ENCODE data around the gene COQ10B.
"Not testable (repeated sequence)": the region's sequence is repeated elsewhere in the genome, so short reads cannot be mapped to it uniquely, and the experiment has no call there.

The COQ10B gene

GRCh38 chr2:197427986-197428385 is 25.4 kb upstream of the COQ10B start:
- TF ChIP-seq ZC3H10 (CRISPR knock-in tag; IDR thresholded peaks at IDR 0.05) (no peak), PATZ1 (CRISPR knock-in tag; IDR thresholded peaks at IDR 0.05; ENCODE audit: borderline replicate concordance) (no peak), ZFP3 (CRISPR knock-in tag; IDR thresholded peaks at IDR 0.05) (no peak), ZNF70 (CRISPR knock-in tag; IDR thresholded peaks at IDR 0.05) (no peak), OSR1 (CRISPR knock-in tag; IDR thresholded peaks at IDR 0.05) (no peak), PPARA (CRISPR knock-in tag; IDR thresholded peaks at IDR 0.05; ENCODE audit: borderline replicate concordance) (no peak), GLIS3 (CRISPR knock-in tag; IDR thresholded peaks at IDR 0.05) (no peak), BACH2 (CRISPR knock-in tag; IDR thresholded peaks at IDR 0.05; ENCODE audit: borderline replicate concordance) (no peak), ZFP30 (CRISPR knock-in tag; IDR thresholded peaks at IDR 0.05) (no peak), ZNF8 (CRISPR knock-in tag; IDR thresholded peaks at IDR 0.05) (no peak), ESRRG (CRISPR knock-in tag; IDR thresholded peaks at IDR 0.05) (no peak), CSDC2 (CRISPR knock-in tag; IDR thresholded peaks at IDR 0.05) (no peak), TCF4 (CRISPR knock-in tag; IDR thresholded peaks at IDR 0.05; ENCODE audit: borderline replicate concordance) (no peak), ISL1 (CRISPR knock-in tag; IDR thresholded peaks at IDR 0.05) (no peak), ZNF565 (CRISPR knock-in tag; conservative IDR thresholded peaks at IDR 0.05; ENCODE audit: low read depth) (no peak), ARNTL (CRISPR knock-in tag; IDR thresholded peaks at IDR 0.05; ENCODE audit: borderline replicate concordance, low read depth) (no peak)
- TF ChIP-seq, protein P1, sequence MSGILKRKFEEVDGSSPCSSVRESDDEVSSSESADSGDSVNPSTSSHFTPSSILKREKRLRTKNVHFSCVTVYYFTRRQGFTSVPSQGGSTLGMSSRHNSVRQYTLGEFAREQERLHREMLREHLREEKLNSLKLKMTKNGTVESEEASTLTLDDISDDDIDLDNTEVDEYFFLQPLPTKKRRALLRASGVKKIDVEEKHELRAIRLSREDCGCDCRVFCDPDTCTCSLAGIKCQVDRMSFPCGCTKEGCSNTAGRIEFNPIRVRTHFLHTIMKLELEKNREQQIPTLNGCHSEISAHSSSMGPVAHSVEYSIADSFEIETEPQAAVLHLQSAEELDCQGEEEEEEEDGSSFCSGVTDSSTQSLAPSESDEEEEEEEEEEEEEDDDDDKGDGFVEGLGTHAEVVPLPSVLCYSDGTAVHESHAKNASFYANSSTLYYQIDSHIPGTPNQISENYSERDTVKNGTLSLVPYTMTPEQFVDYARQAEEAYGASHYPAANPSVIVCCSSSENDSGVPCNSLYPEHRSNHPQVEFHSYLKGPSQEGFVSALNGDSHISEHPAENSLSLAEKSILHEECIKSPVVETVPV (CRISPR knock-in tag; IDR thresholded peaks at IDR 0.05), result no peak
- TF ChIP-seq, protein P2, sequence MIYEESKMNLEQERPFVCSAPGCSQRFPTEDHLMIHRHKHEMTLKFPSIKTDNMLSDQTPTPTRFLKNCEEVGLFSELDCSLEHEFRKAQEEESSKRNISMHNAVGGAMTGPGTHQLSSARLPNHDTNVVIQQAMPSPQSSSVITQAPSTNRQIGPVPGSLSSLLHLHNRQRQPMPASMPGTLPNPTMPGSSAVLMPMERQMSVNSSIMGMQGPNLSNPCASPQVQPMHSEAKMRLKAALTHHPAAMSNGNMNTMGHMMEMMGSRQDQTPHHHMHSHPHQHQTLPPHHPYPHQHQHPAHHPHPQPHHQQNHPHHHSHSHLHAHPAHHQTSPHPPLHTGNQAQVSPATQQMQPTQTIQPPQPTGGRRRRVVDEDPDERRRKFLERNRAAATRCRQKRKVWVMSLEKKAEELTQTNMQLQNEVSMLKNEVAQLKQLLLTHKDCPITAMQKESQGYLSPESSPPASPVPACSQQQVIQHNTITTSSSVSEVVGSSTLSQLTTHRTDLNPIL (CRISPR knock-in tag; IDR thresholded peaks at IDR 0.05; ENCODE audit: low read depth), result no peak
- no peak for ATAC-seq

DNA sequence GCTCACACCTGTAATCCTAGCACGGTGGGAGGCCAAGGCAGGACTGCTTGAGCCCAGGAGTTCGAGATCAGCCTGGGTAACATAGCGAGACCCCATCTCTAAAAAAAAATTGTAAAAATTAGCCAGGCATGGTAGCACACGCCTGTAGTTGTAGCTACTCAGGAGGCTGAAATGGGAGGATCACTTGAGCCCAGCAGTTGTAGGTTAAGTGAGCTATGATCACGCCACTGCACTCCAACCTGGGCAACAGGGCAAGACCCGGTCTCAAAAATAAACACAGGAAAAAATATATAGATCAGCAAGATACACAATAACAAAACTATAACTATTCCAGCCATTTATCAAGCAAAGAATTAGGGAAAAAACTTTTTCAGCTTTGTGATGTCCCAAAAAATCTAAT is 21.5 kb upstream of the COQ10B start:
- no peak for TF ChIP-seq PATZ1 (CRISPR knock-in tag; IDR thresholded peaks at IDR 0.05; ENCODE audit: borderline replicate concordance)
- no peak for TF ChIP-seq ISL1 (CRISPR knock-in tag; IDR thresholded peaks at IDR 0.05)
- TF ChIP-seq ZFP3 (CRISPR knock-in tag; IDR thresholded peaks at IDR 0.05), result no peak
- no peak for TF ChIP-seq GLIS3 (CRISPR knock-in tag; IDR thresholded peaks at IDR 0.05)
- TF ChIP-seq ZNF8 (CRISPR knock-in tag; IDR thresholded peaks at IDR 0.05), result no peak
- TF ChIP-seq, protein P1 (CRISPR knock-in tag; IDR thresholded peaks at IDR 0.05), result no peak
- no peak for TF ChIP-seq TOX (CRISPR knock-in tag; IDR thresholded peaks at IDR 0.05; ENCODE audit: borderline replicate concordance)
- no peak for TF ChIP-seq TCF4 (CRISPR knock-in tag; IDR thresholded peaks at IDR 0.05; ENCODE audit: borderline replicate concordance)
- no peak for TF ChIP-seq POU6F1 (CRISPR knock-in tag; IDR thresholded peaks at IDR 0.05; ENCODE audit: borderline replicate concordance, low read depth)
- TF ChIP-seq BACH2 (CRISPR knock-in tag; IDR thresholded peaks at IDR 0.05; ENCODE audit: borderline replicate concordance), result no peak
- TF ChIP-seq SNAI2 (CRISPR knock-in tag; IDR thresholded peaks at IDR 0.05), result no peak
- no peak for TF ChIP-seq ESRRG (CRISPR knock-in tag; IDR thresholded peaks at IDR 0.05)
- TF ChIP-seq ZNF70 (CRISPR knock-in tag; IDR thresholded peaks at IDR 0.05), result no peak
- TF ChIP-seq ZC3H10 (CRISPR knock-in tag; IDR thresholded peaks at IDR 0.05), result no peak
- TF ChIP-seq ZNF565 (CRISPR knock-in tag; conservative IDR thresholded peaks at IDR 0.05; ENCODE audit: low read depth), result no peak
- TF ChIP-seq OSR1 (CRISPR knock-in tag; IDR thresholded peaks at IDR 0.05), result no peak
- no peak for TF ChIP-seq CSDC2 (CRISPR knock-in tag; IDR thresholded peaks at IDR 0.05)
- ATAC-seq, result no peak

- ATAC-seq, result not testable (repeated sequence)
Observed at GRCh38 chr2:197432527-197432926, 20.8 kb upstream of the COQ10B start.
